HG03432 (cell line): ENCODE results near the gene TMED6.
A peak's percentile ranks its signal among the peaks of the same experiment; 100 is the strongest.
"Not testable (repeated sequence)": the region's sequence is repeated elsewhere in the genome, so short reads cannot be mapped to it uniquely, and the experiment has no call there.

Experiments
- ATAC-seq: cut with Tn5 transposase; IDR thresholded peaks from one replicate; pipeline ENCODE4 v1.9.1; 2021; ENCODE audit warnings: mild to moderate bottlenecking, moderate library complexity; ENCODE audit not compliant: unreplicated experiment

TMED6 gene

GRCh38 chr16:69363281-69363717, 11.7 kb upstream of the TMED6 start:
- no peak for ATAC-seq

- ATAC-seq: not testable (repeated sequence)
These were observed 8.5 kb upstream of the TMED6 start for GRCh38 chr16:69360070-69360469.

DNA sequence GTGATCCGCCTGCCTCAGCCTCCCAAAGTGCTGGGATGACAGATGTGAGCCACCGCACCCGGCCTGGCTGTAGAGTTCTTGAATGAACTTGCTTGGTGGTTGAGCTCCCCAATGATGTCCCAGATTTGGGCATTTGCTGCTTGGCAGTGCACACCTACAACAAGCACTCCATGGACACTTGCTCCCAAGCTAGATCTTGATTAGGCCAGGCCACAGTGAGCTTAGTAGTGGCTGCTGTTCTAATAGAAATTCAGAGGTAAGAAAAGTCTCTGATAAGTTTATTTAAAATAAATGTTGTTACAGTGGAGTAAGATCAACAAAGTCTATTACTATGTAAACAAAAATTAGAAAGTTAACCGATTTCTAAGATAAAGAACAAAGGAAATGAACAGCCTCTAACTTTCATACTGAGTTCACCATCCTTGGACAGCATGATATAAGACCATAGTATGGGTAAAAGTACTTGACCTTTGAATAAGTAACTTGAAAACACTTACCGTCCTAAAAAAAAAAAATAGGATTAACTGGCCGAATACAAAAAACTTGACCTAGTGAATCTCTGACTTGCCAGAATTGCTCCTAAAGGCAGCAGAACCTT, 951 bp downstream of the TMED6 start:
- ATAC-seq: no peak

- ATAC-seq: no peak
These were observed 2.0 kb downstream of the TMED6 start for GRCh38 chr16:69349536-69349935.

GRCh38 chr16:69348222-69348621, 3.4 kb downstream of the TMED6 start:
- ATAC-seq: no peak

DNA sequence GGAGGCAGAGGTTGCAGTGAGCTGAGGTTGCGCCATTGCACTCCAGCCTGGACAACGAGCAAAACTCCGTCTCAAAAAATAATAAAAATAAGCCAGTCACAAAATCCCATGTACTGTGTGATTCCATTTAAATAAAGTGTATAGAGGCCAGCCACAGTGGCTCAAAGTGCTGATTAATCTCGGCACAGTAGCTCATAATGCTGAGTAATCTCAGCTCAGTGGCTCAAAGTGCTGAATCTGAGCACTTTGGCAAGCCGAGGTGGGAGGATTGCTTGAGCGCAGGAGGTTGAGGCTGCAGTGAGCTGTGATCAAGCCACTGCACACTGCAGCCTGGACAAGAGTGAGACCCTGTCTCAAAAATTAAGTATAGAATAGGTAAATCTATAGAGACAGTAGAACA, 4.9 kb downstream of the TMED6 start:
- no peak for ATAC-seq

DNA sequence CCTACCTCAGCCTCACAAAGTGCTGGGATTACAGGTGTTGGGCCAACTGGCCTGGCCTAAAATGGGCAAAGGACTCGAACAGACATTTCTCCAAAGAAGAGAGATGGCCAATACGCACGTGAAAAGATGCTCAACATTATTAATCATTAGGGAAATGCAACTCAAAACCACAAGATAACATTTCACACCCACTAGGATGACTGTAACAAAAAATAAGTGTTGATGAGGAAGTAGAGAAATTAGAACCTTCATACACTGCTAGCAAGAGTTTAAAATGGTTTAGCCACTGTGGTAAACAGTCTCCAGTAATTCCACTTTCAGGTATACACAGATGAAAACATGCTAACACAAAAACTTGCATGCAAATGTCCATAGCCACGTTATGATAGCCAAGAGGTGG, 5.7 kb downstream of the TMED6 start:
- no peak for ATAC-seq

DNA sequence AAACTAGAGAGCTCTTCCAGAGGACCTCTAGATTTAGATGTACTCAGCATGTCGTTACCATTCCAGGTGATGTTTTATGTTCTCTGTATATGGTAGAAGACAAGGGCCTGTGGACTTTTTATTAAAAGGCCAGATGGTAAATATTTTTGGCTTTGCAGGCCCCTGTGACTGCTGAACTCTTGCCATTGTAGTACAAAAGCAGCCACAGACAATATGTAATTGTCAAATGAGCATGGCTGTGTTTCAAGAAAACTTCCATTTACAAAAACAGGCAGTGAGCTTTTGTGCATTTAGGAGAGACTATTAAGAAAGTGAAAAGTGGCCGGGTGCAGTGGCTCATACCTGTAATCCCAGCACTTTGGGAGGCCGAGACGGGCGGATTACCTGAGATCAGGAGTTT, 7.4 kb downstream of the TMED6 start:
- ATAC-seq: no peak

DNA sequence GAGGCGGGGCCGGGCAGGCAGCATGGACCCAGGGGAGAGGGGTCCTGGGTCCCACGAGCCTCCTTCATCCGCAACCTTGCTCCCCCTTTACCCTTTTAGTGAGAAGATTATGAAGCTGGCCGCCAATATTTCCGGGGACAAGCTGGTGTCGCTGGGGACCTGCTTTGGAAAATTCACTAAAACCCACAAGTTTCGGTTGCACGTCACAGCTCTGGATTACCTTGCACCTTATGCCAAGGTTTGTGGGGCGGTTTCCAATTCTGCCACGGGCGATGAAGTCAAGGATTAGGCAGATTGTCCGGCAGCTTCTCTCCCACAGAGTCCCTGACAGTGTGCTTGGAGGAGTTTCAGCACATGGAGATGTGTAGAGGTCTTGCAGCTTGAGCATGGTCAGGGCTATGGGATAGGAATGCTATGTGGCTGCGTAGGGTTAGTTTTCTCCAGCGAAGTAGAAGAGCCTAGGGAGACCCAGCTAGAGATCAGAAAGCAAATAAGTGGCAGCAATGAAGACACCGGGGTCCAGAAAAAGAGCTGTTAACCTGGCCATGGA, 11.4 kb downstream of the TMED6 start:
- no peak for ATAC-seq

- peak; percentile 89 for ATAC-seq
These were observed 12.1 kb downstream of the TMED6 start, which contains the start of the genes COG8 and NIP7 for GRCh38 chr16:69339289-69340094. TSS of gene COG8 (minus strand) at chr16:69339564. CDS start at chr16:69339552, 12 bp downstream. TSS of gene NIP7 (plus strand) at chr16:69339772. CDS start at chr16:69339830, 58 bp downstream.

DNA sequence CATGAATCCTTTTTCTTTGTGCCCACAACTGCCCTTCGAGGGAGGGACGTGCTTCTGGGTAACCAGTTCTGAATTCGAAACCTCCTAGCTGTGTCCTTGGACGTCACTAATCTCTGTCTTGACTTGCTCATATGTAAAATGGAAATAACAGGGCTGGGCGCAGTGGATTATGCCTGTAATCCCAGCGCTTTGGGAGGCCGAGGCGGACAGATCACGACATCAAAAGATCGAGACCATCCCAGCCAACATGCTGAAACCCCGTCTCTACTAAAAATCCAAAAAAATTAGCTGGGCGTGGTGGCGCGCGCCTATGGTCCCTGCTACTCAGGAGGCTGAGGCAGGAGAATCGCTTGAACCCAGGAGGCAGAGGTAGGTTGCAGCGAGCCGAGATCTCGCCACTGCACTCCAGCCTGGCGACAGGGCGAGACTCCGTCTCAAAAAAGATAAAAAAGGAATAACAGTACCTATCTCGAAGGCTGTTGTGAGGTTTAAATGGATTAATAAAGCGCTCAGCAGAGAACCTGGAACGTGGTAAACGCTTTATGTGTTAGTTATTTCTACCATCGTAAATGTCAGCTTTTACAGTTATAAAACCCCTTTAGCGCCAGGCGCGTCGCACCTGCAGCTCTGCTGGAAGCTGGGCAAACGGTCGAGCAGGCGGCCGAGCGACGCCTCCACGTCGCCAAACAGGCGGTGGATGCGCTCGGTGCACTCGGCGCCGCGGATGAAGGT, 12.9 kb downstream of the TMED6 start:
- no peak for ATAC-seq

DNA sequence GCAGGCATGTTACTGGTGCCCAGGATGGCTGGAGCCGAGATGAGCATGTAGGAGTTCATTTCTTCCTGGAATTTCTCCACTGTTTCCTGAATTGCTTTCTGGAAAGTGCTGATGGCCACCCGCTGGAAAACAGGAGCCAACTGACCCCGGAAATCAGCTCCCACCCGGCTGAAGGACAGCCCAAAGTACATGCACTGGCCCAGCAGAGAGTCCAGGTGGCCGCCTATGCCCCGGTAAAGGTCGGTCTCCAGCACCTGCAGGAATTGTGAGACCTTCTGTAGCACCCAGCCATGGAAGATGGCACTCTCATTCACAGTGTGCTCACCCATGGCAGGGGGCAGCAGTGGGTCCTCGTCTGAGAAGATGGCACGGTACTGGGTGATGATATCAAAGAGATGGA, 16.9 kb downstream of the TMED6 start:
- no peak for ATAC-seq

DNA sequence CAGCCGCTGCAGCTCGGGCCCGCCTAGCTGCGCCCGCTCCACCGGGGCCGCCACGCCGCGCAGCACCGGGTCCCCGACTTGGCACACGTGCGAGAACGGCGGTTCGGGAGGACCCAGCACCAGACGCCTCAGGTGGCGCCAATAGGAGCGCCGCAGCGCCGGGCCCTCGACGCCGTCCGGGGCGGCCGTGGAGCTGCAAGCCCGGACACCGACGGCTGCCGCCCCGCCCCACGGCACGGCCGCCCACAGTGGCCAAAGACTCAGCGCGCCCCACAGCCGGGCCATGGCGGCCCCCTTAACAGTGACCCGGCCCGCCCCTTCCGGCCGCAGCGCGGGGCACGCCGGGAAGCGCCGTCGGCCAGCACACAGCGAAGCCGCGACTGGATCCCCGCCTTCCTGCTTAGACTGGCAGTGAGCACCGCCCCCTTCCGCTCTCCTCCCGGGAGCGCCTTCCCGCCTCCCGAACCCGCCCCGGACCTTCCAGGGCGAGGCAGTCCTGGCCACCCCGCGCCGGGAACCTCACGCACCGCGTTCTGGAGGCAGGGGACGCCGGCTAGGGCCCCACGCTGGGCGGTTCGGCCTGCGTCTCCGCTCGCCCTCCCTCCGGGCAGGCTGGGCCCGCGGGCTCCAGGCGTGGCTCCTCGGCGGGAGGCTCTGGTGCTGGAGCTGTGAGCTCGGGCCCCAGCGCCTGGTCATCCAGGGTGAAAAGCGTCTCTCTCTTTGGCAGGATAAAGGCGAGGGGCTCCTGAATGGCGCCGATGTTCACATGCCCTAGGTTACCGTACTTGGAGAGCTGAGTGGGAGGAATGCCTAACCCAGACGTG, 21.1 kb downstream of the TMED6 start, which contains the start of gene PDF:
Gene PDF, minus strand, starts transcription at position 303 of the 824 bp plus-strand sequence. Its CDS starts 18 bp downstream, at position 285.
- peak; percentile 95 for ATAC-seq

- ATAC-seq: peak; percentile 50
These were observed 22.0 kb downstream of the TMED6 start for GRCh38 chr16:69329369-69330285.

DNA sequence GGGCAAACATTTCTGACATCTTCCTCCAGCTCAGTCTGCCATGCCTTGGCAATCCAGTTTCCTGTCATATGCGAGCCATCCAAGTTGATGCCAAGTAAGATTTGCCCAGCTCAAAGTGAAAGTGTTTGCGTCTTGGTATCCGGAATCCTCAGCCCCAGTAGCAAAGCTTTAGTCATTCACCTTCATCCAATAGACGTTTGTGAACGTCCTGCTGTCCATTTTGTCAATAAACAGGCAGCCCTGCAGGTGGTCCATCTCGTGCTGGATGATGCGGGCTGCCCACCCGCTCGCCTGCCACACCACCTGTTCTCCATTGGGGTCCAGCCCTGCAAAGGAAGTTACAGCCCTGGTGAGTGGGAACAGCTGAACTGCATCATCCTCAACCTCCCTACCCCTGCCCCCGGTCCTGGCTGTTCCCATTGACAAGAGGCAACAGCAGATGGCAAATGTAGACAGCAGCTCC, 22.7 kb downstream of the TMED6 start:
- no peak for ATAC-seq

- ATAC-seq: no peak
These were observed 23.8 kb downstream of the TMED6 start for GRCh38 chr16:69327585-69328310.

DNA sequence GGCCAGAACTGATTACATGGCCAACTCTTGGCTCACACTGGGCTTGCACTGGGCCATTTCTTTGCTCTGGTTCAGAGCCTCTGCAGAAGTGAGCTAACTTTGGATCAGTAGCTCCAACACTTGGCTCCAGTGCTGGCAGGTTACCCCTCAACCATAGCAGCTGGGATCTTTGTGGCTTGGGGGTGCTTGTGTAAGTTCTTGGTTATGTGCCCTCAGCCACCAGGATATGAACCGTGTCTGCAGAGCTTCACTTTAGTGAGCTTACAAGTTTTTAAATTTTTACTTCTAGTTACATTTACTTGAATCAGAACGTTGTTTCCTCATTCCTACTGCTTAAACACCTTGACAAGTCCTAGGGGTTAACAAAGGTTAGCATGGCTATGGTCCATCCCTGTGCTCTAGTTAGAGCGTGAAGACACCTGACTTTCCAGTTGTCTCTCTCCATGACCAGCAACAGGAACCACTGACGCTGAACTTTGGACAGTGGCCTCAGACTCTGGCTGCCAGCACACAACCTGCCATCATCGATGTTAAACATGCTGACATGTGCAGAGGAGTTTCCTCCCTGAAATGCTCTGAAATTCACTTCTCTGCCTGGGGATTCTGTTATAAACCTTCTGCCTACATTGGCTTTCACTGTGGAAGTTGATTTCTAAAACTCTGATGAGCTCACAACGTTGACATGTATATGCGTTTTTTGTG, 25.3 kb downstream of the TMED6 start:
- no peak for ATAC-seq

GRCh38 chr16:69325784-69326171, 25.8 kb downstream of the TMED6 start:
- ATAC-seq: no peak
